ENCODE measurements around the gene PTGFRN.

The PTGFRN gene

GRCh38 chr1:117014209-117014608 is 104.5 kb downstream of the PTGFRN start:
- TF ChIP-seq TAF1 (IDR thresholded peaks at IDR 0.05; ENCODE audit: borderline replicate concordance, low read depth, low read length) = no peak
- no peak for TF ChIP-seq POLR2AphosphoS5 (IDR thresholded peaks at IDR 0.05; ENCODE audit: low read depth, low read length)
- TF ChIP-seq POLR2A (IDR thresholded peaks at IDR 0.05; ENCODE audit: low read depth, low read length) = no peak
- FAIRE-seq = no peak
- no peak for DNase-seq (ENCODE audit: insufficient read length)

DNA sequence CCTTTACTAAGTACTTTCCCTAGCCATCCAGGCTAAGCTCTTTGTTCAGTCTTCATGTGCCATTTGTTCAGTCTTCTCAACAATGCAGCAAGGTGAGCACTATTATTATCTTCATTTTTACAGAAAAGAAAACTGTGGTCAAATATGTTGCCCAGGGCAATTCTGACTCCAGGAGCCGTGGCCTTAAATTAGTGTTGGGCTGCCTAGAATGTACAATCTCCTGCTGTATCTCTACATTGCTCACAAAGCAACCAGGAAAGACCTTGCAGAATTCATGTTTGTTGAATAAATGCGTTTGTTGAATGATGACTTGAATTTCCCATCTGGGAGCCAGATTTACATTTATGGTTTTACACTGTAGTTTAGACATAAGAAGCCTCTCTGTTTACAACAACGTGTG is 106.0 kb downstream of the PTGFRN start:
- TF ChIP-seq TAF1 (IDR thresholded peaks at IDR 0.05; ENCODE audit: borderline replicate concordance, low read depth, low read length) (no peak), POLR2A (IDR thresholded peaks at IDR 0.05; ENCODE audit: low read depth, low read length) (no peak), POLR2AphosphoS5 (IDR thresholded peaks at IDR 0.05; ENCODE audit: low read depth, low read length) (no peak)
- FAIRE-seq = peak; percentile 24
- DNase-seq (ENCODE audit: insufficient read length) = no peak

- TF ChIP-seq POLR2A (IDR thresholded peaks at IDR 0.05; ENCODE audit: low read depth, low read length) (no peak), POLR2AphosphoS5 (IDR thresholded peaks at IDR 0.05; ENCODE audit: low read depth, low read length) (no peak), TAF1 (IDR thresholded peaks at IDR 0.05; ENCODE audit: borderline replicate concordance, low read depth, low read length) (no peak)
- DNase-seq (ENCODE audit: insufficient read length) (no peak), FAIRE-seq (no peak)
These were observed 107.3 kb downstream of the PTGFRN start for GRCh38 chr1:117017062-117017461.

DNA sequence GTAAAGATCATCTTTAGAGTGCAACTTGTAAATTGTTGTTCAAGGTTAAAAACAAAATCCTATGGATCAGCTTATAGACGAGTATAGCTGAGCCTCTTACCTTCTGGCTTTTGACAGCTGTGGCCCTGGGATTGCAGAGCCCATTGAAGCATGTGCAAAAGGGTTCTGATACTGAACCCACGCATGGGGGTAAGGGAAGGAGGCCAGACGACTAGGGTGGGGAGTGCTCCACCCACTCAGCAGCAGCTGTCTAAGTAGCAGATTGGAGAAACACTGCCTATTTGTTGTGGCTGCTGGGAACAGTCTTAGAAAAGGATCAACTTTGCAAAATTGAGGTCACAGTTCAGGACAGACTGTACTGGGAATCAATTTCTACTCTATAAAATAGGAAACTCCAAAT is 107.9 kb downstream of the PTGFRN start:
- TF ChIP-seq POLR2AphosphoS5 (IDR thresholded peaks at IDR 0.05; ENCODE audit: low read depth, low read length) = no peak
- no peak for TF ChIP-seq TAF1 (IDR thresholded peaks at IDR 0.05; ENCODE audit: borderline replicate concordance, low read depth, low read length)
- TF ChIP-seq POLR2A (IDR thresholded peaks at IDR 0.05; ENCODE audit: low read depth, low read length) = no peak
- DNase-seq (ENCODE audit: insufficient read length) (no peak), FAIRE-seq (no peak)

GRCh38 chr1:117020526-117021156 is 110.9 kb downstream of the PTGFRN start:
- DNase-seq (ENCODE audit: insufficient read length) = no peak
- no peak for FAIRE-seq
- TF ChIP-seq POLR2AphosphoS5 (IDR thresholded peaks at IDR 0.05; ENCODE audit: low read depth, low read length) = no peak
- TF ChIP-seq TAF1 (IDR thresholded peaks at IDR 0.05; ENCODE audit: borderline replicate concordance, low read depth, low read length) = no peak
- TF ChIP-seq POLR2A (IDR thresholded peaks at IDR 0.05; ENCODE audit: low read depth, low read length) = no peak

- no peak for FAIRE-seq
- DNase-seq (ENCODE audit: insufficient read length) = no peak
- no peak for TF ChIP-seq TAF1 (IDR thresholded peaks at IDR 0.05; ENCODE audit: borderline replicate concordance, low read depth, low read length)
- TF ChIP-seq POLR2A (IDR thresholded peaks at IDR 0.05; ENCODE audit: low read depth, low read length) = no peak
- TF ChIP-seq POLR2AphosphoS5 (IDR thresholded peaks at IDR 0.05; ENCODE audit: low read depth, low read length) = no peak
These were observed 112.4 kb downstream of the PTGFRN start for GRCh38 chr1:117022114-117022513.

DNA sequence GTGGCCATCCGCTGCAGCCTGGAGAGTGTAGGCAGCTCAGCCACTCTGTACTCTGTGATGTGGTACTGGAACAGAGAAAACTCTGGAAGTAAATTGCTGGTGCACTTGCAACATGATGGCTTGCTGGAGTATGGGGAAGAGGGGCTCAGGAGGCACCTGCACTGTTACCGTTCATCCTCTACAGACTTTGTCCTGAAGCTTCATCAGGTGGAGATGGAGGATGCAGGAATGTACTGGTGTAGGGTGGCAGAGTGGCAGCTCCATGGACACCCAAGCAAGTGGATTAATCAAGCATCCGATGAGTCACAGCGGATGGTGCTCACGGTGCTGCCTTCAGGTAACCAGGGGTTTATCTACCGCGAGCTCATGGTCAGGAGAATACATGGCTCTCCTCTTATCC is 115.9 kb downstream of the PTGFRN start:
- FAIRE-seq (no peak), DNase-seq (ENCODE audit: insufficient read length) (no peak)
- TF ChIP-seq POLR2A (IDR thresholded peaks at IDR 0.05; ENCODE audit: low read depth, low read length) (no peak), TAF1 (IDR thresholded peaks at IDR 0.05; ENCODE audit: borderline replicate concordance, low read depth, low read length) (no peak), POLR2AphosphoS5 (IDR thresholded peaks at IDR 0.05; ENCODE audit: low read depth, low read length) (no peak)

- TF ChIP-seq POLR2AphosphoS5 (IDR thresholded peaks at IDR 0.05; ENCODE audit: low read depth, low read length) (no peak), TAF1 (IDR thresholded peaks at IDR 0.05; ENCODE audit: borderline replicate concordance, low read depth, low read length) (no peak), POLR2A (IDR thresholded peaks at IDR 0.05; ENCODE audit: low read depth, low read length) (no peak)
- DNase-seq (ENCODE audit: insufficient read length) (no peak), FAIRE-seq (no peak)
These were observed 116.6 kb downstream of the PTGFRN start for GRCh38 chr1:117026361-117026760.

- DNase-seq (ENCODE audit: insufficient read length) = no peak
- TF ChIP-seq POLR2AphosphoS5 (IDR thresholded peaks at IDR 0.05; ENCODE audit: low read depth, low read length) (no peak), POLR2A (IDR thresholded peaks at IDR 0.05; ENCODE audit: low read depth, low read length) (no peak), TAF1 (IDR thresholded peaks at IDR 0.05; ENCODE audit: borderline replicate concordance, low read depth, low read length) (no peak)
- no peak for FAIRE-seq
These were observed 120.0 kb downstream of the PTGFRN start for GRCh38 chr1:117029685-117030084.

DNA sequence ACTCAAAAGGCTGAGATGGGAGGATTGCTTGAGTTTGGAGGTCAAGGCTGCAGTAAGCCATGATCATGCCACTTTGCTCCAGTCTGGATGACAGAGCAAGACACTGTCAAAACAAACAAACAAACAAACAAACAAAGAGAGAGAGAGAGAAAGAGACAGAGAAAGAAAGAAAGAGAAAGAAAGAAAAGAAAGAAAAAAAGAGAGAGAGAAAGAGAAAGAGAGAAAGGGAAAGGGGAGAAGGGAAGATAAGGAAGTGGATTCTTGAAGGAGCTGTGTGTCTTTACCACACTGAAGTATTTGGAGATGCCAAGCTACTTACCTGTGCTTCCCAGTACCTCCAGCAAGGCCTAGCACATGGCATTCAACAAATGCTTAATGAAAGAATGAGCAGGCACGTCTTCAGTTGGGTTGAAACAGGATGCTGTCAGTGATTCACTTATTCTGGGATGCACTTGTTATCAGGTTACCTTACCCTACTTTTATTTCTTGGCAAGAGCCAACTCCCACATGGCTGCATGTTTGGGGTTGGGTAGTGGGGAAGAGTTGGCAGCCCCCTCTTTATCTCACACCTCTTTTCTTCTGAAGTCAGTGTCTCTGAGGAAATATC is 120.7 kb downstream of the PTGFRN start:
- DNase-seq (ENCODE audit: insufficient read length) = no peak
- TF ChIP-seq POLR2AphosphoS5 (IDR thresholded peaks at IDR 0.05; ENCODE audit: low read depth, low read length) (no peak), POLR2A (IDR thresholded peaks at IDR 0.05; ENCODE audit: low read depth, low read length) (no peak), TAF1 (IDR thresholded peaks at IDR 0.05; ENCODE audit: borderline replicate concordance, low read depth, low read length) (no peak)
- FAIRE-seq = no peak

DNA sequence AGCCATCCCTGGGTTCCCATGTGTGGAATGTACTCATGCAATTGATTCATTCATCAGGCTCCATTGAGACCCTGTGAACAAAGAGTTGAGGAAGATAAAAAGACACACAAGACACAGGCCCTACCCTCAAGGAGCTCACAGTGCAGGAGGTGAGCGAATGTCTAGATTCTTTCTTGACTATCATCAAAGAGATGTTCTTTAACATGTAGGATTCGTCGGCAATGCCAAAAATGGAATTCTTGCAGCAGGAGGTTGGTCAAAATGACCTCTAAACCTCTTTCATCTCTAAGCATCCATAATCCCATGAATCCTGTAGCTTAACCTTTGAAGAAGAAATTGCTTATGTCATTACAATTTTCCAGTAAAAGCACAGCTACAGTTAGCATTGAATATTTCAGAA is 122.5 kb downstream of the PTGFRN start:
- no peak for TF ChIP-seq POLR2A (IDR thresholded peaks at IDR 0.05; ENCODE audit: low read depth, low read length)
- no peak for TF ChIP-seq POLR2AphosphoS5 (IDR thresholded peaks at IDR 0.05; ENCODE audit: low read depth, low read length)
- DNase-seq (ENCODE audit: insufficient read length) = no peak
- FAIRE-seq = no peak

Data from GM12892 (cell line).